Liver (tissue), 3 donors: ENCODE measurements around the gene CDC42BPB.

ENCODE experiments used
- ATF3 ChIP-seq: IDR thresholded peaks from 2 replicates; pipeline ENCODE4 v1.6.1; 2016; ENCODE audit warnings: antibody characterized with exemption
- CTCF ChIP-seq: fragments of 150-350 bp; IDR thresholded peaks from 2 replicates; pipeline ENCODE4 v1.5.1; 2017; ENCODE audit warnings: improper control_type of control experiment, low read depth, low read length; ENCODE audit not compliant: missing input control
- JUND ChIP-seq, 2 donors: IDR thresholded peaks; 2 replicates each; pipeline ENCODE4 v1.6.1; 2016; ENCODE audit warnings: antibody characterized with exemption in 2 of 2
- MAX ChIP-seq: IDR thresholded peaks from 2 replicates; pipeline ENCODE4 v1.6.1; 2016; ENCODE audit warnings: antibody characterized with exemption
- NR2F2 ChIP-seq: IDR thresholded peaks from 2 replicates; pipeline ENCODE4 v1.6.1; 2016; ENCODE audit warnings: antibody characterized with exemption
- REST ChIP-seq: IDR thresholded peaks from 2 replicates; pipeline ENCODE4 v1.6.1; 2016; ENCODE audit warnings: antibody characterized with exemption, mild to moderate bottlenecking
- RXRA ChIP-seq, 2 donors: IDR thresholded peaks; 2 replicates each; pipeline ENCODE4 v1.6.1; 2017 to 2018; ENCODE audit warnings: antibody characterized with exemption in 2 of 2, mild to moderate bottlenecking in 1 of 2
- SP1 ChIP-seq: IDR thresholded peaks from 2 replicates; pipeline ENCODE4 v1.6.1; 2018; ENCODE audit warnings: antibody characterized with exemption, mild to moderate bottlenecking
- YY1 ChIP-seq: IDR thresholded peaks from 2 replicates; pipeline ENCODE4 v1.6.1; 2016; ENCODE audit warnings: antibody characterized with exemption, mild to moderate bottlenecking
- donor health status: healthy.
- donor health status: healthy.

GRCh38 chr14:102917056-102917385 is 140.3 kb downstream of the CDC42BPB start:
- TF ChIP-seq CTCF = no peak
- TF ChIP-seq MAX = no peak
- no peak for TF ChIP-seq ATF3
- TF ChIP-seq REST = no peak
- no peak for TF ChIP-seq RXRA (IDR thresholded peaks at IDR 0.05)
- no peak for TF ChIP-seq YY1
- TF ChIP-seq JUND (IDR thresholded peaks at IDR 0.05) = no peak
- no peak for TF ChIP-seq NR2F2
- TF ChIP-seq SP1 = no peak
